GM12874 (cell line): ENCODE results near the gene PNPLA7.

Experiments
- CTCF ChIP-seq: IDR thresholded peaks from 2 replicates; pipeline ENCODE4 v1.5.1; 2011; ENCODE audit warnings: low read depth, mild to moderate bottlenecking, control low read depth, low read length, moderate library complexity; ENCODE audit not compliant: insufficient read depth

The PNPLA7 gene

DNA sequence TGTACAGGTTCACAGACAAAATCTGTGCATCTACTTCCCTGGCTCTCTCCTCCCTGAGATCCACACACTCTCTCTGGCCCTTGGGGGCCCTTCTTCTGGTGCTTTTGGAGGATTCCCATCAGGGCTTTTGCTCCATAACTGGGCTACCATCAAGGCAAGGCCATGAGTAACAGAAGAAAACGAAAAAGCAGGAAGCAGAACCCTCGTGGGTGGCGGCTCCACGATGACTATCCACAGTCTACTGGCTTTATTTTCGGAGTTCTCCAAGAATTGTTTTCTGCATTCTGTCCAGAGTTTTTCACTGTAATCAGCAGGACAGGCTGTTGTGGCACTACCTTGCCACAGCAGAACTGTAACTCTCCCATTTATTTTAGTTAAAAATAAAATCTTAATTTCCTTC, 19.9 kb downstream of the PNPLA7 start:
- TF ChIP-seq CTCF = no peak

GRCh38 chr9:137524981-137525317, 25.3 kb downstream of the PNPLA7 start:
- no peak for TF ChIP-seq CTCF

DNA sequence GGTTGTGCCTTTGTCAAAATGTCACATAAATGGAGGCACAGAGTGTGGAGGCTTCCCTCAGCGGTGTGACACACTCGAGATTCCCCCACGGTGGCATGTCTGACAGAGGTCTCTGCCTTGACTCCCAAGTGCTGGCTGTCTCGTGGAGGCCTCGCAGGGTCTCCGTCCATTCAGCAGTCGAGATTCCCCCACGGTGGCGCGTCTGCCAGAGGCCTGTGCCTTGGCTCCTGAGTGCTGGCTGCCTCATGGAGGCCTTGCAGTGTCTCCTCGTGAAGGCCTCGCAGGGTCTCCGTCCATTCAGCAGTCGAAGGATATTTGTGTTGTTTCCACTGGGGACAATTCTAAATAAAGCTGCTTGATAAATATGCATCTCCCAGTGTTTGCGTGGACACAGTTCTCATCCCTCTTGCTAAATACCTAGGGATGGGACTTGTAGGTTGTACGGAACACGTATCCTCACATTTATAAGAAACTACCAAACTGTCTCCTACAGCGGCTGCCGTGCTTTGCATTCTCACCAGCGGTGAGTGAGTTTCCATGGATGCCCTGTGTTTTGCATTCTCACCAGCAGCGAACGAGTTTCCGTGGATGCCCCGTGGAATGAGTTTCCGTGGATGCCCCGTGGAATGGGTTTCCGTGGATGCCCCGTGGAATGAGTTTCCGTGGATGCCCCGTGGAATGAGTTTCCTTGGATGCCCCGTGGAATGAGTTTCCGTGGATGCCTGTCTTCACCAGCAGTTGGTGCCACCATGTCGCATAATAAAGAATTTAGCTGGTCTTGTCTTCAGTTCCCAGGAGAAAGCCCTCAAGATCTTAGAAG, 25.8 kb downstream of the PNPLA7 start:
- no peak for TF ChIP-seq CTCF

DNA sequence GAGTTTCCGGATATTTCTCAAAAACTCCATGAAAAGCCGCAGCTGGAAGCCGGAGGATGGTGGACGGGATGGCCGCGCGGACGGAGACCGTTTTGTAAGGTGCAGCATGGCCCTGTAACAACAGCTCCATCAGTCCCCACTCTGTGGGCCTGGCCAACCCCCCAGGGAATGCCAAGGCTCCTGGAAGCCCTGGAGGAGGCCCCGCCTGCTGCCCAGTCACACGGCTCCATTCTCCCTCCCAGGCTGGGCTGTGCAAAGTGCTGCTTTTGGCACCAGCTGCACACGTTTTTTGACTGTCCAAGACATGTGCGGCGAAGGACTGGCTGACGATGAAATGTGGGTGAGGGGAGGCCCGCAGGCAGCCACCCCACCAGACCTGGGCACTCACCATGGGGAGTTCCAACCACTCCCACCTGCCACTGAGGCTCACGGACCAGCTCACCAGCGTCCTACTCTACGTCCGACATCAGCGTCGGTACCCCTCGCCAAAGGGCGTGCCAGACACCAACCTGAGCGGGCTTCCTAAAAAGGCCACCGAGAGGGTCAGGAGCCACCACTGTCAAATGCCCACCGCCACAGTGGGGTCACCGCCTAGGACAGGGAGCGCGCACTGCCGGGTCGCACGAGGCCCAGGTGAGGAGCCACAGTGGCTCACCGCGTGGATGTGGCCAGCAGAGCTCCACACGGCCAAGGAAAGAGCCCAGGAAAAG, 27.3 kb downstream of the PNPLA7 start:
- no peak for TF ChIP-seq CTCF

DNA sequence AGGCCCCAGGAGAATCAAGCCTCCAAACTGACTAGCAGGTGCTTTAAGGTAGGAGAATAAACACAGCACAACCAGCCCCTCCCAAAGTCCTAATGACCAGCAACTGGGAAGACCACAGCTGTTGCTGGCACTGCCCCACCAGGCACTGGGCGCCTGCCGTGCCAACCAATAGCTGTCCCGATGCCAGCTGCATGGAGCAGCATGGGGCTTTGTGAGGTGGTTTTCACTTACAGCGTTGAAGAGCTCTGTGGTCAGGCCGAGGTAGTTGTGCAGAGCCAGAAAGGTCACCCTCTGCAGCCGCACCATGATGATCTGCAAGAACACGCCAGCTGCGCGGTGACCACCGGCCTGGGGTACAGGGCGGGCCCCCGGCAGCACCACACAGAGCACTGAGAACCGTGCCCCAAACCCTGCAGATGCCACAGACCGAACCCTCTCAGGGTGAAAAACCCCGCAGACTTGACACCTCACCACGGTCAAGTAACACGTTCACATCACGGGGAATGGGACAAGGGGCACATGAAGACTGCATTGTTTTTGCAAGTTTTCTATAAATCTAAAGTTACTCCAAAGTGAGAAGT, 28.7 kb downstream of the PNPLA7 start:
- TF ChIP-seq CTCF = no peak

DNA sequence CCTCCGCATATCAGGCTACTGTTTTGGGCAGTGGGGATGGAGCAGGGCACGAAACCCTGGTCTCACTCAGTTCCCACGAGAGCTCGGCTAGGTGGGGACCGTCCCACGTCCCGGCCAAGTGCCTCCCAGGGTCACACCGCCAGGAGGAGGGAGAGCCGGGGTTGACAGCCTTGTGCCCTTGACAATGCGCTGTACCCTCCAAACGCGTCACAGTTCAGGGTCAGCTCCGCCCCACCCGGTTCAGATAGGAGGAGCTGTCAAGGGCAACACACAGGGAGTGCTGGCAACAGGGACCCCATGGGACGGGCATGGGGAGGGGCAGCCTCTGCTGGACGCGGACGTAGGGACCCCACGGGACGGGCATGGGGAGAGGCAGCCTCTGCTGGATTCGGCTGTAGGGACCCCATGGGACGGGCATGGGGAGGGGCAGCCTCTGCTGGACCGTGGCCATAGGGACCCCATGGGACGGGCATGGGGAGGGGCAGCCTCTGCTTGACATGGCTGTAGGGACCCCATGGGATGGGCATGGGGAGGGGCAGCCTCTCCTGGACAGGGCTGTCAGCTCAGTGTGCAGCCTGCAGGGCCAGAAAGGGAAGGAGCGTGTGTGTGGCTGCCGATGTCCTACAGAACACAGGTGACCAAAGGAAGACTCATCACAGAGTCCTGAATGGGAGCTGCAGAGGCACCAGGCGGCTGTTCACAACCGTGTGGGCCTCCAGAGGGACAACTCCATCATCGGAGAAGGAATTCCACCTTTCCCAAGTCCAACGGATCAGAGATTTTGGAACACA, 29.4 kb downstream of the PNPLA7 start:
- no peak for TF ChIP-seq CTCF

- TF ChIP-seq CTCF = no peak
These were observed 30.6 kb downstream of the PNPLA7 start for GRCh38 chr9:137519553-137519952.
